Gastrocnemius medialis (tissue), 4 donors: ENCODE results near the gene KCND3. TPM values are rescaled to one million over a fixed set of nuclear protein-coding genes. Genes with fewer than 3 reads are reported as not detected.

Experiments
- ATAC-seq, 2 donors: fragments of 150-250 bp; one replicate each; pipeline ENCODE4 v1.9.1; 2016
- DNase-seq, 2 donors: peaks; one replicate each; pipeline ENCODE4 v3.0.0-alpha.2; 2019
- H3K27ac ChIP-seq, 4 donors: fragments of 200-600 bp; sonication (generic); 1 replicate in 1 of 4; 2 replicates in 3 of 4; pipeline ENCODE4 v1.5.1; 2016 to 2018; ENCODE audit warnings: mild to moderate bottlenecking in 2 of 4, moderate library complexity in 1 of 4
- H3K27me3 ChIP-seq, 3 donors: fragments of 200-600 bp; sonication (generic) in 2 of 3; 1 replicate in 1 of 3; 2 replicates in 2 of 3; pipeline versions ENCODE4 v1.5.1 to v1.6.0; 2016 to 2019; ENCODE audit warnings: mild to moderate bottlenecking in 1 of 3, moderate library complexity in 1 of 3
- H3K36me3 ChIP-seq, 2 donors: fragments of 200-600 bp; sonication (generic) in 1 of 2; one replicate each; pipeline ENCODE4 v1.5.1; 2017 to 2018
- H3K4me1 ChIP-seq, 2 donors: fragments of 200-600 bp; sonication (generic) in 1 of 2; one replicate each; pipeline ENCODE4 v1.5.1; 2016 to 2017; ENCODE audit warnings: mild to moderate bottlenecking in 2 of 2
- H3K4me3 ChIP-seq, 4 donors: fragments of 200-600 bp; sonication (generic) in 3 of 4; 1 replicate in 1 of 4; 2 replicates in 3 of 4; pipeline ENCODE4 v1.5.1; 2016 to 2019; ENCODE audit warnings: mild to moderate bottlenecking in 2 of 4
- H3K9me3 ChIP-seq, 3 donors: fragments of 200-600 bp; sonication (generic) in 2 of 3; 1 replicate in 1 of 3; 2 replicates in 2 of 3; pipeline ENCODE4 v1.5.1; 2016 to 2019
- POLR2A ChIP-seq, 2 donors: fragments of 450-650 bp; IDR thresholded peaks; one replicate each; pipeline ENCODE4 v1.6.1; 2017; ENCODE audit warnings: antibody characterized with exemption in 2 of 2, mild to moderate bottlenecking in 2 of 2, moderate library complexity in 2 of 2
- in situ Hi-C, 4 donors: fragments of 200-750 bp; cut with MboI; loops; one replicate each; pipeline versions ENCODE4 v1.15.0 to v1.8.0; 2017; ENCODE audit warnings: low sequenced_read_pairs in 4 of 4
- intact Hi-C: fragments of 100-400 bp; cut with DNase I; formaldehyde crosslinking; loops from one replicate; pipeline ENCODE4 v1.15.1; 2023; ENCODE audit warnings: low total_unique reads
- total RNA-seq, 4 donors: library from RNA; depleted of rRNA; stranded (reverse); fragments of >200 nt; gene quantifications; one replicate each; pipeline versions ENCODE4 v1.1.0 to v1.2.3, GENCODE V29; 2016
- TF ChIP-seq, protein P1 (sequence below), 5 experiments: fragments of 450-650 bp in 3 of 5; fragments of 200-600 bp in 2 of 5; sonication (generic) in 2 of 5; IDR thresholded peaks in 4 of 5; conservative IDR thresholded peaks in 1 of 5; 1 replicate in 4 of 5; 2 replicates in 1 of 5; pipeline ENCODE4 v1.5.1; 2016 to 2019; ENCODE audit warnings: antibody characterized with exemption in 5 of 5, mild to moderate bottlenecking in 3 of 5, moderate library complexity in 3 of 5

Gene KCND3
- total RNA-seq, 4 donors from 2014 or later: 1.2 to 2.6 (median 1.5) TPM

DNA sequence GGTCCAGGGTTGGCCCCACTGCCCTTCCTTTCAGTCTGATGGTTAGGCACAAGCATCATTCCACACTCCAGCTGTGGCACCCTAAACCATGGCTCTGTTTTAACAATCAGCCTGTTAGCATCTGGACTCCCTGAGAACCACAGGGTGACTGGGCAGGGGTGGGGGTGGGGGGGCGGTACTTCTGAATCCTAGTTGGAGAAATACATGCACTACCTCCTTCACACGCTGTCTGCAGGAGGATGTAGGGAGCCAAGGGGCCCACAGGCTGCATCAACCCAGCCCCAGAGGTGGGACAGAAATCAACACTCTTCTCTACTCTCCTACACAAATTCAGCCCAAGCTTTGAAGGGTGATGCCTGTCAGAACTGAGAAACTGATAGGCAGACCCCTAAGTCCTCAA, 209.9 kb downstream of the KCND3 start:
- intact Hi-C loops: no loop called here

DNA sequence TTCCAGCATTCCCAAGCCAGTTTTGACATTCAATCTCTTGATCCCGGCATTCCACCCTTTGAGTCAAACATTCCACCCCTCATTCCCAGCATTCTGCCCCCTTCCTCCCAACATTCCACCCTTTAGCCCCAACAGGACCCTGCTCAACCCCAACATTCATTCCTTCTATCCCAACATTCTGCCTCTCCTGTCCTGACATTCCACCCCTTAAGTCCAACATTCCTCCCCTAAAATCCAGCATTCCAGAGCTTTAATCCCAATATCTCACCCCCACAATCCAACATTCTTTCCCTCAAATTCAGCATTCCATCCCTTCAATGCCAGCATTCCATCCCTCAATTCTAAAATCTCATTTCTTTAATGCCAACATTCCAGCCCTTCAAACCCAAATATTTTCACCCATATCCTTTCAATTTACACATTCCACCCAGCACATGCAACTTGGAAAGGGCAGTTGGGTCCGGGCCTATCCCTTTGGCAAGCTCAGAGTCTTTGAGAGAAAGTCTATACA, 210.9 kb downstream of the KCND3 start:
- TF ChIP-seq, protein P1, sequence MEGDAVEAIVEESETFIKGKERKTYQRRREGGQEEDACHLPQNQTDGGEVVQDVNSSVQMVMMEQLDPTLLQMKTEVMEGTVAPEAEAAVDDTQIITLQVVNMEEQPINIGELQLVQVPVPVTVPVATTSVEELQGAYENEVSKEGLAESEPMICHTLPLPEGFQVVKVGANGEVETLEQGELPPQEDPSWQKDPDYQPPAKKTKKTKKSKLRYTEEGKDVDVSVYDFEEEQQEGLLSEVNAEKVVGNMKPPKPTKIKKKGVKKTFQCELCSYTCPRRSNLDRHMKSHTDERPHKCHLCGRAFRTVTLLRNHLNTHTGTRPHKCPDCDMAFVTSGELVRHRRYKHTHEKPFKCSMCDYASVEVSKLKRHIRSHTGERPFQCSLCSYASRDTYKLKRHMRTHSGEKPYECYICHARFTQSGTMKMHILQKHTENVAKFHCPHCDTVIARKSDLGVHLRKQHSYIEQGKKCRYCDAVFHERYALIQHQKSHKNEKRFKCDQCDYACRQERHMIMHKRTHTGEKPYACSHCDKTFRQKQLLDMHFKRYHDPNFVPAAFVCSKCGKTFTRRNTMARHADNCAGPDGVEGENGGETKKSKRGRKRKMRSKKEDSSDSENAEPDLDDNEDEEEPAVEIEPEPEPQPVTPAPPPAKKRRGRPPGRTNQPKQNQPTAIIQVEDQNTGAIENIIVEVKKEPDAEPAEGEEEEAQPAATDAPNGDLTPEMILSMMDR (IDR thresholded peaks at IDR 0.05 in 4 of 5, conservative IDR thresholded peaks at IDR 0.05 in 1 of 5): no peak
- TF ChIP-seq POLR2A (IDR thresholded peaks at IDR 0.05): no peak
- H3K27ac ChIP-seq: no peak overlapping the region
- intact Hi-C loops (no loop called here), in situ Hi-C loops (loop anchor here in 2 of 4 donors (10.0 to 25.0 kb wide), 3 partner anchors 209 to 559 kb away; partner anchors contain the start of genes KCND3 (in 2 of the 2) and CHI3L2 (in 1 of the 2))
- H3K27me3 ChIP-seq: no peaks in the 10 kb centered on the region
- no peaks in the 10 kb centered on the region for H3K4me1 ChIP-seq
- H3K4me3 ChIP-seq: no peak overlapping the region
- H3K9me3 ChIP-seq: no peaks in the 10 kb centered on the region
- DNase-seq: no peak
- H3K36me3 ChIP-seq: no peaks in the 10 kb centered on the region
- no peak for ATAC-seq

More for the DNA sequence above, 209.9 kb downstream of the KCND3 start:
- Histone ChIP-seq H3K4me1 (no peaks in the 10 kb centered on the region), H3K9me3 (no peaks in the 10 kb centered on the region), H3K27ac (no peak overlapping the region), H3K36me3 (no peaks in the 10 kb centered on the region), H3K27me3 (no peaks in the 10 kb centered on the region), H3K4me3 (no peak overlapping the region)
- in situ Hi-C loops: loop anchor here in 2 of 4 donors (10.0 to 25.0 kb wide), 3 partner anchors 208 to 558 kb away; partner anchors contain the start of genes KCND3 (in 2 of the 2) and CHI3L2 (in 1 of the 2)
- TF ChIP-seq, protein P1 (IDR thresholded peaks at IDR 0.05 in 4 of 5, conservative IDR thresholded peaks at IDR 0.05 in 1 of 5): no peak
- TF ChIP-seq POLR2A (IDR thresholded peaks at IDR 0.05): no peak
- no peak for DNase-seq
- no peak for ATAC-seq

DNA sequence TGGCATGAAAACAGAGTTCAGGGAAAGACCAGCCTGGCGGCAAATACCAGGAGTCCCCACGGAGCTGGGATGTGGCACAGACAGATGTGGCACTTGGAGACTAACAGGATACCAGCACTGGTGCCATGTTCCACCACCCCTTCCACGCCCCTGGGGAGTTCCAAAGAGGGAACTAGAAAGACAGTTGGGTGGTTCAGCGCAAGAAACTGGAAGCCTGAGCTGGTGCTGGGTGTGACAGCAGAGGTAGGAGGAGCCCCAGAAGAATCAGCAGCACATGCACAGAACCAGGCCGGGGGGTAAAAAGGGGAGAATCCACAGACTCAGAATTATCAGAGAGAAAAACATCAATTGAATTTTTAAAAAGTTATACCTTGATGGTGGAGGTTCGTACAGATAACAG, 211.4 kb downstream of the KCND3 start:
- H3K27ac ChIP-seq: no peak overlapping the region
- intact Hi-C loops: no loop called here

GRCh38 chr1:111777301-111777700, 212.2 kb downstream of the KCND3 start:
- no peak for TF ChIP-seq POLR2A (IDR thresholded peaks at IDR 0.05)
- TF ChIP-seq, protein P1 (IDR thresholded peaks at IDR 0.05 in 4 of 5, conservative IDR thresholded peaks at IDR 0.05 in 1 of 5): no peak
- DNase-seq: no peak
- Histone ChIP-seq H3K27ac (no peak overlapping the region), H3K27me3 (no peaks in the 10 kb centered on the region), H3K9me3 (no peaks in the 10 kb centered on the region), H3K36me3 (no peaks in the 10 kb centered on the region), H3K4me3 (no peak overlapping the region), H3K4me1 (no peaks in the 10 kb centered on the region)
- intact Hi-C loops (no loop called here), in situ Hi-C loops (loop anchor here in 2 of 4 donors (10.0 to 25.0 kb wide), 3 partner anchors 210 to 560 kb away; partner anchors contain the start of genes KCND3 (in 2 of the 2) and CHI3L2 (in 1 of the 2))
- no peak for ATAC-seq

More for the DNA sequence above, 211.4 kb downstream of the KCND3 start:
- Histone ChIP-seq H3K4me1 (no peaks in the 10 kb centered on the region), H3K9me3 (no peaks in the 10 kb centered on the region), H3K4me3 (no peak overlapping the region), H3K36me3 (no peaks in the 10 kb centered on the region), H3K27me3 (no peaks in the 10 kb centered on the region)
- TF ChIP-seq, protein P1 (IDR thresholded peaks at IDR 0.05 in 4 of 5, conservative IDR thresholded peaks at IDR 0.05 in 1 of 5): no peak
- TF ChIP-seq POLR2A (IDR thresholded peaks at IDR 0.05): no peak
- DNase-seq: no peak
- no peak for ATAC-seq
- in situ Hi-C loops: loop anchor here in 2 of 4 donors (10.0 to 25.0 kb wide), 3 partner anchors 209 to 559 kb away; partner anchors contain the start of genes KCND3 (in 2 of the 2) and CHI3L2 (in 1 of the 2)
